HG03139 (cell line): ENCODE results near the gene BTRC.
"Not testable (repeated sequence)": the region's sequence is repeated elsewhere in the genome, so short reads cannot be mapped to it uniquely, and the experiment has no call there.

ENCODE experiments used
- ATAC-seq: cut with Tn5 transposase; IDR thresholded peaks from one replicate; pipeline ENCODE4 v1.9.1; 2021; ENCODE audit not compliant: unreplicated experiment

BTRC gene

GRCh38 chr10:101353692-101354327 lies at the start of gene BTRC:
Gene BTRC (plus strand): TSS chr10:101354165. CDS start chr10:101354181, 16 bp downstream.
- ATAC-seq = peak; percentile 87

GRCh38 chr10:101304316-101304715 lies 49.6 kb upstream of the BTRC start:
- ATAC-seq = no peak

- ATAC-seq = no peak
Measured at GRCh38 chr10:101305320-101306241, 48.4 kb upstream of the BTRC start.

GRCh38 chr10:101308051-101308450 lies 45.9 kb upstream of the BTRC start:
- ATAC-seq = no peak

DNA sequence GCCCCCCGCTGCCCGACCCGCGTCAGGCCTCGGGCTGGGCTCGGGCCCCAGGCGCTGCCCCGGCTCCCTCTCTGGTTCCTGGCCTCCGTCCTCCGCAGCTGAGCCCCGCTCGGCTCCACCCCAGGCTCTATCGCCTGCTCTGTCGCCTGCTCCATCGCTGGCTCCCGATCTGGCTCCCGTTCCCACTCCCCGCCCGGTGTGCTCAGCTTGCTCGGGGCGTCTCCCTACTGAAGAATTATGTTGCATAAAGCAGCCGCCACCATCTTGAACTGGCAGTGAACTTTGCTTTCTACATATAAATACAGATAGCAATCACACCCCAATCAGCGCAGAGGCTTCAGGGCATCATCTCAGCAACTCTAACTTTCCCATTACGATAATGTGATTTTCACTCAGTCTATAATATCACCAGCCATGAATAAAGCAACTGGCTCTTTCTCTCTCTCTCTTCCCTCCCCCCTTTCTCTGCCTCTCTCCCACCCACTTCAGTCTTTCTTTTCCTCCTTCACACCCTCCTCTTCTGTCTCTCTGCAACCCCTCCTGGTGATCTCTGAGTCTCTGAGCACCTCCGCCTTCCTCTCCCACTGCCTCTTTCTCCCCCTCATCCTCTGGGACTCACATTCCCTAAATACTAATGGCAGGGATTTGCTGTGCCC lies 43.3 kb upstream of the BTRC start:
- no peak for ATAC-seq

DNA sequence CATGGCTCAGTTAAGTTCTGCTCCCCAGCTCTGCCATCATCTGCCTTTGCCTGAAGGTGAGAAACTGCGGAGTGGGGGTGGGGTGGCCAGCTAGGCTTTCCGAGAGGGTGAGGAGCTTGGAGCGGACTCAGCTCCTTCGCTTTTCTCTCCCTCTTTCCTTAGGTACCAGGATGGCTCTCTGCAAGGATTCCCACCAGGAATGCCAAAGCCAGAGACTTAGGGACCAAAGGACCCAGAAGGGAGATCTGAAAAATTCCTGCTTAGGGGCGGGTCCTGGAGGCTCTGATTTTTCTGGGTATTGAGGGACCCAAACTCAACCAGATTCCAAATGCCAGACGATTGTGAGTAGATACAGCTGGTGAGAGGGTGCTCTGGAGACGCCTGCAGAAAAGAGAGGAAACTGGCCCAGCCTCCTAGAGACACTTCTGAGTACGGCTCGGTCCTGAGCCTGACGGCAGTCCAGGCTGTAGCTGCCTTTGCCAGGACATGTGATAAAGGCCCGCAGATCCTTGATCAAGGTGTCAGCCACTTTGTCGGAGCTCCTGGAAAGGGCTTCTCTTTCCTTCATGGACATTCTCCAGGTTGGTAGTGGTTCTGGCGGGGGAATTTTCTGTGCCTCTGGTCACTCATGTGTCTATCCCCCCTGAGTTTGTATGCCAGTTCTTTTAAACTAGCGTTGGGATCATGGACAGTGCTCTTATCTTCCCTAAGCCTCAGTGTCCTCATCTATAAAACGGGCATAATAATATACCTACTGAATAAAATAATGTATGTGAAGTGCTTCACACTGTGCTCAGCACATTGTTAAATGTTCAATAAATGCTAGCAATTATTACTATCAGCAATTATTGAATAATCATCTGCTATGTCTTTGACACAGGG lies 42.5 kb upstream of the BTRC start:
- ATAC-seq = no peak

DNA sequence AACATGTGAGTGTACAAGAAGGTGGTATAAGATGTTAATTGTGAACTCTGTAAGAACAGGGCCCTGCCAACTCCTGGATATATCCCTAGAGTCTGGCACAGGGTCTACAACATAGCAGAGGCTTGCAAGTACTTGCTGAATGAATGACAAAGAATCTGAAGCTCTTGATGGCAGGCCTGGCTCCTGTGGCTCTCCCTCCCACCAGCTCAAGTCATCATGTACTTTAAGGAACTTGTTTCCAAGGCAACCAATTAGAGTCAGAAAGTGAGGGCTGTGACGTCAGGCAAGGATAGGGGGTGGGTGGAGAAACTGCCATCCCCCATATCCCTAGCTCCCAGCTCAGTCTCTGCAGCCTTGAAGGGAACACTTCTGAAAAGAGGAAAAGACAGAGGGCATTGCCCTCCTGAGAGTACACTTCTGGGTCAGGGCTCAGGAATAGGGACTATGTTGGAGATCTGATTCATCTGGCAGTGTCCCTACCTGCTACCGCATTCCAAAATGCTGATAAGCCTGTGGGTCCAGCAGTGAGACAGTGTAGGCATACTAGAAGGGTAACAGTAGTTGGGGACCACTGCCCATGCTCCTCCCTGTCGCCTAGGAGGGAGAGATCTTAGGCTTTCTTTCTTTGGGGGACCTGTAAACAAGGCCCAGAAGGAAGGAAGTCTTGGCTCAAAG lies 34.6 kb upstream of the BTRC start:
- no peak for ATAC-seq

DNA sequence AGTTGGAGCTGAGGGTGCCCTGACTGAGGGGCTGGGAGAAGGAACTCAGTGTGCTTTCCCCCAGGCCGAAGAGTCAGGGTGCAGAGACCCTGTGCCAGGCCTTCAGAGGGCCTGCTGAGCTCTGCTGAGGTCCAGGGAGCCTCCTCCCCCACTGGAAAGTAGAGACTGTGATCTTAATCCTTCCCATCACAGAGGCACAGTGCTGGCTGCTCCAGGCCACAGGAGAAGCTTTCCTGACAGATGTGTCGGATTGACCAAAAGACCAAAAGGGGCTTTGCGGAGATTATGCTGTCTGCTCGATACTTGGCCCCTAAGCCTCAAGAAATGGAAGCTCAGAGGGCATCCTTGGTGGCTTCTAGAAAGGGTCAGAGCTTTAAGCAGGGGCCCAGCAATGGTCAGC lies 32.9 kb upstream of the BTRC start:
- no peak for ATAC-seq

DNA sequence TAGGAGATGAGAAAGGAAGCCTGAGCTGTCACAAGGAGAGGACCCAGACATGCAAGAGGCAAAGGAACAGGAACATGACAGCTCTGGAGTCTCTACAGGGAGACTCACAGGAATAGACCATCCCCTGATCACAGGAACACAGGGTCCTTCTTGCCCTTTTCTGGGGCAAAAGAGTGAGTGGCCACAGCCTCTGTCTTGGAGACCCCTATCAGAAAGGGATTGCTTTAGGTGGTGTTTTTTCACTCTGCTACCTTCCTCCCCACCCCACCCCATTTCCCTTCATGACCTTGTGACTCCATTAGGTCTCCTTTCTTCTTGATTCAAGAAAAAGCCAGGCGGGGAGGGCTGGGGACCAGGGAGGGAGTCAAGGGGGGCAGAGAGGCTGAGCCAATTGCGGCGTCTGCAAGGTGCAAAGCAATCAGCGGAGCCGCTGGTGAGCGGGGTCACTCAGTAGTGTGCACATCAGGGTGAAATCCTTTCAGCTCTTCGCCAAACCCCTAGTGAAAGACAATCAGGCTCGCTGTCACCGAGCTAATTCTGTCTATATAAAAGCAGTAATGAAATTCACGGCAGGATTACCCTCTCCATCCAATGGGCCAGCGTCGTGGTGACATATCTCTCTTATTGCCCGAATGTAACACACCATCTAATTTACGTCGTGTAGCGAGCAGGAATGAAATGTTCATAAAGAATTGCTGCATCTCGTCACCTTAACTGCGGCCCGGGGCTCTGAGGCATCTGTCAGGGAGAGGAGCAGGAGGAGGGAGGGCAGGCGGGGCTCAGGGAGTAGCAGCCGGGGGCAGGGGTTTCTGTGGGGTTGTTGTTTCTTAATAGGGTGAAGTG lies 31.5 kb upstream of the BTRC start:
- ATAC-seq = no peak

DNA sequence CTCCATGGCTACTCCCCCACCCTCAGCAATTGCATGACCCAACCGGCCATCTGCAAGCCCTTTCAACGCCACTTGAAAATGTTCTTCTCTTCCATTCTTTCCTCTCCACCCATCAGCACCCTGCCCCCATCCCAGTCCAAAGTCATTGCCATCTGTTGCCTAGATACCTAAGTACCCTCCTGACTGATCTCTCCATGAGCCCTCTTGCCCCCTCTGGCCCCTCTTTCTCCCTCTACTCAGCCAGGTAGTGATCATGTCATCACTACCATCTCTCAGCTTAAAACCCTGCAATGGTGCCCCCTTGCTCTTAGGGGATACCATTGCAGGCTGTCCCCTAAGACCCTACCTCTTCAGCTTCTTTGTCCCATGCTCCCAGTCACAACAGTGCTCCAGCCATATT lies 30.5 kb upstream of the BTRC start:
- no peak for ATAC-seq

- not testable (repeated sequence) for ATAC-seq
Measured at GRCh38 chr10:101327454-101327853, 26.5 kb upstream of the BTRC start.

DNA sequence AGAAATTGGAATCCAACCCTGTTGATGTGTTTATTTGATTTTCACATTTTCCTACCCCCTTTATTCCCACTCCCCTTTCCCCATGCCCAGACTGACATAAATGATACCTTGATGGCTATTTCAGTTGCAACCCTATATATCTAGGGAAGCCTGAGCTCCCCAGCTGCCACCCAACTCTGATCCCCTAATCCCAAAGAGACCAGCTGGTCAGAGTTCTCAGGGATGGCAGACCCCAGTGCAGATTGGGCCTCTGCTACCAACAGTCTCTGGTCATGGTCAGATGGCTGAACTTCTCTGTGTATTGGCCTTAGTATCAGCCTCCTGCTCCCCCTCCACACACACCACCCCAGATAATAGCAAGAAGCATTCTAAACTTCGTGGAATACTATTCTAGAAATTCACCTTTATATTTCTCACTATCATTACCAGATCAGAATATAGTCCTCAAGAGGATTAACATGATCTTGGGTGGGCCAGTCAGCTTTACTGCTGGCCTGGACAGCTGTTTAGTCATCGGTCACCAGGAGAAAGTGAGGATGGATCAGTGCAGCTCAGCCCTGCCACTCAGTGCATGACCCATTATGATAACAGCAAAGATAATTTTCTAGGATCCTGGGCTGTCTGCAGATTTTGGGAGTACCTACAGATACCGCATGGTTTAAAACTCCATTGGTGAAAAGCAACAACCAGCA lies 24.5 kb upstream of the BTRC start:
- no peak for ATAC-seq

- ATAC-seq = no peak
Measured at GRCh38 chr10:101330231-101330630, 23.7 kb upstream of the BTRC start.

DNA sequence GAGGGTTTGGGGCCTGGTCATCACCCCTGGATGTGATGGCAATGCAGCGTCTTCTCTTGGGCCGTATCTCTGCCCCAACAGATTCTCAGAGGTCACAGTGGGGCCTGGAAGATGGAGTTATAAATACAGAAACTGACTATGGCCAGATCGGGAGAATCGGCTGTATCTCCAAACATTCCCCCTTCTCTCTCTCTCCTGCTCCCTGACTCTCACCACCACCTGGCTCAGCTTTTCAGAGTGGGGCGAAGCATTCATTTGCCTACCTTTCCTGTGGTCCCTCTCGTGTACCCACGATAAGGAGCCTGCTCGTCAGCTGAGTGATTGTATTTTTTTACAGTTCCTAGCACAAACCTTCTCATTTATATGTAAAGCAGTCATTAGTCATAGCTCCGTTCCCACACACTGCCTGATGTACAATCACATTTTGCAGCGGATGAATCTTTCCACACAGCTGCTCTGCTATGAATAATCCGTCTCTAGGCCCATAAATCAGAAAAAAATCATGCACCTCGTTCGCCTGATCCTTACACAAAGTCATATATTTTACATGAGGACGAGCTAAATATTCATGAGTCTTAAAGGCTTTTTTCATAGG lies 23.2 kb upstream of the BTRC start:
- ATAC-seq = no peak

GRCh38 chr10:101331956-101332355 lies 22.0 kb upstream of the BTRC start:
- no peak for ATAC-seq

DNA sequence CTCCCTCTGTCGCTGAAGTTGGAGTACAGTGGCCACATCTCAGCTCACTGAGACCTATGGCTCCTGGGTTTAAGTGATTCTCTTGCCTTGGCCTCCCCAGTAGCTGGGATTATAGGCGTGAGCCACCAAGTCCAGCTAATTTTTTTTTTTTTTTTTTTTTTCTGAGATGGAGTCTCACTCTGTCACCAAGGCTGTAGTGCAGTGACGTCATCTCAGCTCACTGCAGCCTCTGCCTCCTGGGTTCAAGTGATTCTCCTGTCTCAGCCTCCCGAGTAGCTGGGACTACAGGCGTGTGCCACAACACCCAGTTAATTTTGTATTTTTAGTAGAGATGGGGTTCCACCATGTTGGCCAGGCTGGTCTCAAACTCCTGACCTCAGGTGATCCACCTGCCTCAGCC lies 19.7 kb upstream of the BTRC start:
- not testable (repeated sequence) for ATAC-seq

DNA sequence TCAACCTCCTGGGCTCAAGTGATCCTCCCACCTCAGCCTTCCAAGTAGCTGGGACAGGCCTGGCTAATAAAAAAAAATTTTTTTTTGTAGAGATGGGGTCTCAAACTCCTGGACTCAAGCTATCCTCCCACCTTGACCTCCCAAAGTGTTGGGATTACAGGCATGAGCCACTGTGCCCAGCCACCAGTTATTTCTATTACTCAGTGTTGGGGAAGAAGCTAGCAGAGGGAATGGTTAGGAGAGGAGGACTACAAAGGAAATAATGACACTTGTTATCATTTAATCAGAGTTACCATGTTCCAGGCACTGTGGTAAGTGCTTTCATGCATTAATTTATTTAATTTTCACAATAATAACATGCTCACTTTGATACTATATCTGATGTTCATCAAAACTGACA lies 17.6 kb upstream of the BTRC start:
- ATAC-seq = no peak

GRCh38 chr10:101337836-101338235 lies 16.1 kb upstream of the BTRC start:
- no peak for ATAC-seq
